ENCODE results near the gene MAP7D3.
"Not testable (repeated sequence)": the region's sequence is repeated elsewhere in the genome, so short reads cannot be mapped to it uniquely, and the experiment has no call there.

MAP7D3 gene

DNA sequence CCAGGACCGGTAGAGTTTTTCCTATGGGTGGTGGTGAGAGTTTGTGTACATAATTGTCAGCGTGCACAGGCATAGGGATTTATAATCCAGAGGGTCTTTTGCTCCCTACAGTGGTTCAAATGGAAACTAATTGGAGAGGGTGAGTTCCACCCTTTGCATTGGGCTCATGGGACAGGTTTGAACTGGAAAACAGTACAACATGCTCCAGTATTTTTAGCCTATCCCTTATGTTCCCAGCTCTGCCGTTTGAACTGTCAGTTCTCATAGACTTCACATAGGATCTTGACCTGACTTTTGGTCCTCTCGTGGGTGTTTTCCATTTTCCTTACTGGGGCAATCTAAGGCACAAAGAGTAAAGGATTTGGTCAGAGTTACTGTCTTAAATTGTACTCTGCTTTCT, 72.1 kb downstream of the MAP7D3 start:
- DNase-seq, result no peak

DNA sequence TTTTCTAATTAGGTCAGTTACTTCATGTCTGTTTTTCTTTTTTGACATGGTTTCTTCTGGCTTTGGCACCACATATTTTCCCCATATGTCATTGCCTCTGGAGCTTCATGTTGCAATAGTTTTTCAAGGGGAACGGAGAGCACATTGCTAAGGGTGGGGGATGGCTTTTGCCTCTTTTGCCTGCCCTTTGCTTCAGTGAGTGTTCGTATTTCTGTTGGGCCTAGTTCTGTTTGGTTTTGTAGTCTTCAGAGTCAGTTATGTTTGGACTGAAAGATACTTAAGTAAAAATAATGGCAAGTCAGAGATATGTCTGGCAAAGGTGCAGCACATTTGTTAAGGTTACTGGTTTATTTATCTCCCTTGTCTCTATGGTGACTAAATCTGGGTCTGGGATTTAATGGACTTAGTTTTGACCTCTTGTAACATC, 74.8 kb downstream of the MAP7D3 start:
- no peak for DNase-seq

DNA sequence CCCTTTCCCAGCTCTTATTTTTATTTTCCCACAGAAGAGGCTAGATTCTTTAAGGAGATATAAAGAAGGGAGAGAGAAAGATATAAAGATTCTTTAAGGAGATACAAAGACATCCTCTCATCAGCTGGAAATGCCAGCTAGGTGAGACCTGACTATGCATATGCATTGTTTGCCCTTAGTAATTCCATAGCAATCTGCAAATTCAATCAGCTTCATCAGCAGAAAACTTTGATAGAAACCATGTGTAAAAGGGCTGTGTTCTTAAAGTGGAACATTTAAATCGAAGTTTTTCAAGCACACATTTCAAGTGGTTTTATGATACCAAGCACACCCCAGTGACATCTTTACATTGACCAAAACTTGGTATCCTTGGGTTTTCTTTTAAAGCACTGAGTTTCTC, 79.8 kb downstream of the MAP7D3 start:
- no peak for DNase-seq

DNA sequence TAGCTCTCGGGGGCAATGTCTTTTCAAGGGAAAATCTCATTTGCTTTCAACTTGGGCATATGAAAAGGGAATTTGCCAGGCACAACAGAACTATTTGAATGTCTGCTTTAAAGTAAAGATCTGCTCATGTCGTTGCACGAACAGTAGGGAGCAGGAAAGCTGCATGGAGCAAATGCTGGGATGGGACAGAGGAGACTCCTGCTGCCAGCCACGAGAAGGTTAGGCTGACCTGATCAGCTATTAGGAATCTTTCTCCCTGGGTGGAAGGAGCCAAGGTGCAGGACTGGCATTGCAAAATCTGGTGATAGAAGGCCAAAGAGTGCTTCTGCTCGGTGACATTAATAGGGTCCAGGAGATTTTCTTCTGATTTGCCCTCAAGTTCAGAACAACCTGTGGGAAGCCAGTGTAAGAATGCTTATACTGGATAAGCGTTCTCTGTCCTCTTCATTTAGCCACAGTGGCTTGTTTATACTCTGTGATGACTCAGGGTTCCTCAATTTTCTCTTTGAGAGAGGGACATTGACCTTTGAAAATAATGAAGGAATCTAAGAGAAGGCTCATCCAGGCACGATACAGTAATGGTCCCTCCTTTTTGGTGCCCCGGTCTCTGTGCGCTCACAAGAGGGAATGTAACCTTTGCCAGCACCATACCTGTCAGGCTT, 80.9 kb downstream of the MAP7D3 start:
- no peak for DNase-seq

DNA sequence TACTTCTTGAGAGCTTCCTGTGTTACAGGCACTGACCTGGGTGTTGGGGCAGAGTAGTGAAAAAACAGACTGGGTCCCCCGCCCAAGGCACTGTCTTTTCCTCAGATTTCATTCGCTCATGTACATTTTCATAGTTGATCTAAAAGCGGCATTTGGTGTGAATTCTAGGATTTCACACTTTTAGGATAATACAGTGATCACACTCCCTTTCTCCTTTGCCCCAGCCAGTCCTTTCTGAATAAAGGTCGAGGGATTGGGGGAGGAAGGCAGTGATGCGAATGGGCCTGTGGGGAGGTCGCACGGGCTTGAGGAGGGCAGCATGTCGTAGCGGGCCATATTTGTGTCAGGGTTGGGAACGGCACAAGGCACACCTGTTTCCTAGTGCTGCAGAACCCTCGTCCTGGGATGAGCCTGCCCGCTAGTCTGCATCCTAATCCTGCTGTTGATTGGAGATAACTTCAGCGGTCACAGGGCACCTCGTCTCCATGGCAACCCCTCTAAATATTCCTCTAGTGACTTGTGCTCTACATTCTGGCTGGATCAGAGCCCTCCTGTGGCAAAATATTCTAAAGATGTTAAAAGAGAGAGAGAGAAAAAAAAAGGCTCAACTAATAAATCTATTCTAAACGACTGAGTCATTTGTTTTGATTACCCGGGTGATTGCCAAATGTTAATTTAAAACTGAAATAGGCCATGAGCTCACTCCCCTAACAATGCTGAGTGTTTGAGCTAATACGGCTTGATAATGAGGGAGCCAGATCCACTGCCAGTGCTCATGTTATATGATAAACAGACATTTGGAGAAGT, 82.1 kb downstream of the MAP7D3 start:
- no peak for DNase-seq

DNA sequence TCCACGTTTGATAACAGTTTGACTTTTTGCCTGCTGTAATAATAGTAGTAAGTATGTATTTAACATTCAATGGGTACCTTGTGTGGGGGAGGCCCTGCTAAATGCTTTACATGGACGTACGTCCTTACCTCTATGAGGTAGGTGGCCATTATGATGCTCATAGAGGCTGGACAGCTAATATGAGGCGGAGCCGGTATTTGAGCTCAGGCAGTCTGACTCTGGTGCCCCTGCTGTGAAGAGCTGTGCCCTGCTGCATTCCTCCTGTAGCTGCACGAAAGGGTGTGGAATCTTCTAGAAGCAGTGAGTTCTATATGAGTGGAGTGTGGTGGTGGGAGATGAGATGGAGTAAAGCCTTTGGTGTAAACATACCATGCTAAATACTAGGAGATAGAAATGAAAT, 83.2 kb downstream of the MAP7D3 start:
- not testable (repeated sequence) for DNase-seq

DNA sequence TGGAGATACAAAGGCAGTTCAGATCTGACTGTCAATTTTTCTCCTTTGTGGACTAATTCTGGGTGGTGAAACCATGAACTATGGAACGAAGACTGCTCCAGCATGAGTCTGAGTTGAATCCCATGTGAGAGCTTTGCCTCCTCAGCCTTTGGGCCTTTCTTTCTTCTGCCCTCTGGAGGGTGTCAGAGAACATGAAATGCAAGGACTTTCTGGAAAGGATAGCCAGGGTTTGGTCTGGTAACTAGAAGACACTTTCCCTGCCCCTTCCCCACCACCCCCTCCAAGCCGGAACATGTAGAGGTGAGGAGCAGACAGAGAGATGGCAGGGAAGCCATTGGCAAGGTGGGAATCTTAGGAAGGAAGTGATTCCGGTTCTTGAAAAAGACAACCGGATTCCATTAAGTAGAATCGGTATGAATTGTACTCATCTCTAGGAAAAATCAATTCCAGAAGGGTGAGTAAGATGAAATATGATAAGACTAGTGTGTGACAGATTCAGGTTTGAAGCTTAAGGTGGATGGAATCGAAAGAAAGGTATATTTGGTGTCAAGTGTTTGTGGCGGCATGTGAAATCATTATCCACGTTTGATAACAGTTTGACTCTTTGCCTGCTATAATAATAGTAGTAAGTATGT, 84.9 kb downstream of the MAP7D3 start:
- no peak for DNase-seq

DNA sequence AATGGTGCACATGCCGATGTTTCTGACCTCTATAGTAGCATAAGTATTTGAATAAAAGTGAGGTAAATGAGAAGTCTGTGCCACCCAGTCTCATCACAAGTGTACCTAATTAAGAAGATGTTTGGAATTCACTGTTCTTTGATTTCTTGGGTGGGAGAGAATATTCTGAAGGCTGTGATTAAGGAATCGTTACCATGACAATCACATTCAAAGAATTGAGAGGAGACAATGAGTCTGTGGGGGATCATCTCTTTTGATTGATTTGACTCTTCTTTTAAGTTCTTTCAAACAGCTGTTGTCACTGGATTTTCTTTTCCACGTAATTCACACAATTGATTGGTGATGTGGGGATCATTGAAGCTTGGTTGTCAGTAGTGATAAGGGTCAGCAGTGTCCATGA, 85.8 kb downstream of the MAP7D3 start:
- DNase-seq, result no peak

DNA sequence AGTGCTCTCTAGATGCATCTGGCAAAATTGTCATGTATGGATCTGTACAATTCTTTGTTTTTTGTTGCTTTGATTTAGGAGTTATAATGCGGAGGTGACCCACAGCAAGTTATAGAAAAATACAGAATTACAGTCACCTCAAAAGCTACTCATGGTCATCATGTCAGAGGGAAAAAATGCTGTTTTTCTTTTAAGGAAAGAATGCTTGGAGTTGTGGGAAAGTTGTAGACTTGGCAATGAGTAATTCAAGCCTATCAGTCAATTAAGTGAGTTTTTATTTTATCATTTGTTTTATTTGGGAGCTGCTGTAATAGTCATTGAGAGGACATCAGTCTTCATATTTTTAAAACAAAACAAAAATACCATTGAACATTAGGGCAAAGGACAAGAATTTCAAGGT, 87.5 kb downstream of the MAP7D3 start:
- DNase-seq, result no peak

All from CD4-positive, alpha-beta T cell treated with Interleukin-10 for 1 hour (primary cell).